Suprapubic skin (tissue), 4 donors: Measurements from ENCODE around the gene SDF2.

ENCODE experiments used
- EP300 ChIP-seq: sonication (generic); formaldehyde crosslinking; IDR thresholded peaks from one replicate; pipeline ENCODE4 v1.6.1; 2017; ENCODE audit warnings: antibody characterized with exemption
- POLR2A ChIP-seq, 2 donors: fragments of 450-650 bp; IDR thresholded peaks; one replicate each; pipeline ENCODE4 v1.6.1; 2017; ENCODE audit warnings: antibody characterized with exemption in 2 of 2, mild to moderate bottlenecking in 2 of 2, moderate library complexity in 2 of 2
- POLR2AphosphoS5 ChIP-seq, 3 donors: sonication (generic); formaldehyde crosslinking; IDR thresholded peaks; one replicate each; pipeline ENCODE4 v1.6.1; 2017; ENCODE audit warnings: antibody characterized with exemption in 3 of 3
- TF ChIP-seq, protein P1 (sequence below), 2 donors: fragments of 200-600 bp in 1 of 2; fragments of 450-650 bp in 1 of 2; sonication (generic) in 1 of 2; IDR thresholded peaks; one replicate each; pipeline ENCODE4 v1.5.1; 2016 to 2019; ENCODE audit warnings: antibody characterized with exemption in 2 of 2, mild to moderate bottlenecking in 1 of 2, moderate library complexity in 1 of 2

DNA sequence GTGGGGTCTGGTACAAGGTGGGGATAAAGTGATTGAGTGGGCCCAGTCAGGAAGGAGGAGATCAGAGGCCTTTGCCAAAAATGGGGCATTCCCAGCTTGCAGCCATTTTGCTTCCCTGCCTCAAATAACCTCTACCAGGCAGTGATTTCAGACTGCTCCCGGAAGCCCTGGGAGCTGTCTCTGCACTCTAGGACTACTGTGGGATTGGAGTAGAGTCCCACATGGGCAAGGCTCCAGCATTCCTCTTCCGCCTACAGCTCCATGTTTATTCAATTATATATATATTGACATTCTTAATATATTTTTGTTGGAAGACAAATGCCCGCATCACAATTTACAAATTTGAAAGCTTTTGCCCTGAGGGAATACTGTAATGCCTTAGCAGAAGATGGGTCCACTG, 13.8 kb upstream of the SDF2 start:
- TF ChIP-seq, protein P1, sequence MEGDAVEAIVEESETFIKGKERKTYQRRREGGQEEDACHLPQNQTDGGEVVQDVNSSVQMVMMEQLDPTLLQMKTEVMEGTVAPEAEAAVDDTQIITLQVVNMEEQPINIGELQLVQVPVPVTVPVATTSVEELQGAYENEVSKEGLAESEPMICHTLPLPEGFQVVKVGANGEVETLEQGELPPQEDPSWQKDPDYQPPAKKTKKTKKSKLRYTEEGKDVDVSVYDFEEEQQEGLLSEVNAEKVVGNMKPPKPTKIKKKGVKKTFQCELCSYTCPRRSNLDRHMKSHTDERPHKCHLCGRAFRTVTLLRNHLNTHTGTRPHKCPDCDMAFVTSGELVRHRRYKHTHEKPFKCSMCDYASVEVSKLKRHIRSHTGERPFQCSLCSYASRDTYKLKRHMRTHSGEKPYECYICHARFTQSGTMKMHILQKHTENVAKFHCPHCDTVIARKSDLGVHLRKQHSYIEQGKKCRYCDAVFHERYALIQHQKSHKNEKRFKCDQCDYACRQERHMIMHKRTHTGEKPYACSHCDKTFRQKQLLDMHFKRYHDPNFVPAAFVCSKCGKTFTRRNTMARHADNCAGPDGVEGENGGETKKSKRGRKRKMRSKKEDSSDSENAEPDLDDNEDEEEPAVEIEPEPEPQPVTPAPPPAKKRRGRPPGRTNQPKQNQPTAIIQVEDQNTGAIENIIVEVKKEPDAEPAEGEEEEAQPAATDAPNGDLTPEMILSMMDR (IDR thresholded peaks at IDR 0.05), result no peak
- no peak for TF ChIP-seq POLR2A (IDR thresholded peaks at IDR 0.05)
- TF ChIP-seq EP300, result no peak
- no peak for TF ChIP-seq POLR2AphosphoS5 (IDR thresholded peaks at IDR 0.05)
